DMS 273 treated with DMSO at 0.1 percent for 48 hours (cell line): ENCODE data around the gene ACTR1A.
"Not testable (repeated sequence)": the region's sequence is repeated elsewhere in the genome, so short reads cannot be mapped to it uniquely, and the experiment has no call there.

Experiments used
- DNase-seq: peaks from one replicate; lab custom pipeline; 2025; lab: John Stamatoyannopoulos, UW

ACTR1A gene

GRCh38 chr10:102515724-102516123 is 13.2 kb upstream of the ACTR1A start:
- DNase-seq, result no peak

GRCh38 chr10:102514487-102515311 is 12.2 kb upstream of the ACTR1A start:
- DNase-seq, result no peak

DNA sequence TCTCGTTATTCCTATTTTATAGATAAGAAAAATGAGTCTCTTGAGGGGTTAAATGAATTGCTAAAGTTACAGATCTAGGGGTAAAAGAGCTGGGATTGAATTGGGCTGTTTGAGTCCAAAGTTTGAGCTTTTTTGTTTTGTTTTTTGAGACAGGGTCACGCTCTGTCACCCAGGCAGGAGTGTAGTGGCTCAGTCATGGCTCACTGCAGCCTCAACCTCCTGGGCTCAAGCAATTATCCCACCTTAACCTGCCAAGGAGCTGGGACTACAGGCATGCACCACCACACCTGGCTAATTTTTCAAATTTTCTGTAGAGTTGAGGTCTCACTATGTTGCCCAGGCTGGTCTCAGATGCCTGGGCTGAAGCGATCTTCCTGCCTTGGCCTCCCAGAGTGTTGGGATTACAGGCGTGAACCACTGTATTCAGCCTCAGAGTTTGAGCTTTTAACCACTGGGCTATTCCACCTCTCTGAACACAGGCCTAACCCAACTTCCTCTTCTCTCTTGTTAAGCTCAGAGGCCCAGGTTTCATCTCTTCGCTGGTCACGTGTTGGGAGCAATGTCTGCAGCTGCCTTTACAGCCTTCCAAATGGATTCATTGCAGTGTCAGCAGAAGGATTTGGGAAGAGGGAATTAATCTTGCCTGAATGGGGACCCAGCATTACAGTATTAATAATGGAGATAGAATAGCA is 9.2 kb upstream of the ACTR1A start:
- DNase-seq, result no peak

DNA sequence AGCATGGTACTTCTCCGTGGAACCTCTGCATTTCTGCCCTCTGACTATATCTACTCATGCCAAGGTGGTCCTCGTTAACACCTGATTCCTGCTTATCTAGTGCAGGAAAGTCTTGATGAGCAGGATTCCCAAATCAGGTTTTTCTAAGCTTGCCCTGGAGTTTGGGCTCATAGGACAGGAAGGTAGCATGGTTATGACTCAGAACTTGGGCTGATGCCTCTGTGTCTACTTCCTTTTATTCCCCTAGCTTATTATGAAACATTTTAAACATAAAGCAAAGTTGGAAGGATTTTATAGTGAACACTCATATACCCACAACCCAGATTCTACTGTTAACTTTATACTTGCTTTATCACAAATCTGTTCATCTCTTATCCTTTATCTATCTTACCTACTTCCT is 6.9 kb upstream of the ACTR1A start:
- no peak for DNase-seq

- DNase-seq, result no peak
These were observed 6.0 kb upstream of the ACTR1A start for GRCh38 chr10:102508506-102508905.

DNA sequence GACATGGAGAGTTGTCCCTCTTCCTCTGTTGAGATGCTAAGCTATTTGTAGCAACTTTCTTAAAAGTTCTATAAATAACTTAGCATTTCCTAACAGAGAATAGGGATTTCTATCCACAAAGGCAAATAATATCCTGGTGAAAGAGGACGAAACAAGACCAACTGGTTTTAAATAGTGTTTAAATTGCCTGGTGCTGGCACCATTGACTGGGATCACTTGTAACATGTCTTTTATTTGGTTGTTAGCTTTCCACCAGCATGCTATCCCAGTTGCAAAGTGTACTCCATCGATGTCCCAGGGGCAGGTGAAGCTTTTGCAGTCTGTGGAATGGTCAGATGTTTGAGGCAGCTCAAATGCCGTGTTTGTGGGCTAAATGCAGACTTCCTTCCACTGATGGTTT is 5.0 kb upstream of the ACTR1A start:
- DNase-seq, result no peak

- DNase-seq, result no peak
These were observed 3.1 kb upstream of the ACTR1A start for GRCh38 chr10:102505462-102506115.

- no peak for DNase-seq
These were observed 2.4 kb upstream of the ACTR1A start for GRCh38 chr10:102504976-102505300.

GRCh38 chr10:102504179-102504975 is 1.9 kb upstream of the ACTR1A start:
- DNase-seq, result no peak

DNA sequence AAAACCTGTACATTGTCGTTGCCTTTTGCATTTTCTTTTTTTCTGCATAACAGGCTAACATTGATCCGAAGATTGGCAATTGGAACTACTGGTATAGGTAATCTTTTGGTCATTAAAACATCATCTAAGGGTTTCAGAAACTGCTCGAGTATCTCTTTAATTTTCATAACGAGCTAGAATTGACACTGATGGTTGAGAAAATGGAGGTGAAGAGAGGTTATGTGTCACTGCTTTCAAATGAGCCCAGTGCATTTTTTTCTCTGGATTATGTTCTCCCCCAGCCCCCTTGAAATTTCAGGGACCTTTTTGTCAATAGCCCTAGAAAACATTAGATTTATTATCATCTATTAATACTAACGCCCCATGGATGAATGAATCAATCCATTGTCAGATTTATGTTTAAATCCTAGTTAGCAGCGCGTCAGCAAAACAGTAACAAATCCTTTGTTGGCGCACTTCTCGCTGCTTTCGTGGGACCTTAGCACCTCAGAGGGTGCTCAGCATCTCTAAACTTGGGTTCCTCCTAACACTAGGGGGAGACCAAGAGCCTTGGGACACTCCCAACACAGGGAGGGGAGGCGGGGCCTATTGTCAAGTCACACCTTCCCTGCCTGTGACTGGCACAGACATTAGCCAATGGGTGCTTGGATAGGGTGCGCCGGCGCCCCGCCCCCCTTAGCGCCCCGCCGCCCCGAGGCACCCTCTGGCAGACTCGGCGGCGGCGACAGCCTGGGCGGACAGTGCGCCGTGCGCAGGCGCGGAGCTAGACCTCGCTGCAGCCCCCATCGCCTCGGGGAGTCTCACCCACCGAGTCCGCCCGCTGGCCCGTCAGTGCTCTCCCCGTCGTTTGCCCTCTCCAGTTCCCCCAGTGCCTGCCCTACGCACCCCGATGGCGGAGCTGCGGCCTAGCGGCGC is 1.0 kb upstream of the ACTR1A start, which contains the start of gene SUFU:
Gene SUFU, plus strand, starts transcription at position 709 of the 915 bp plus-strand sequence. Its CDS starts 181 bp downstream, at position 890.
- peak; percentile 81 for DNase-seq

DNA sequence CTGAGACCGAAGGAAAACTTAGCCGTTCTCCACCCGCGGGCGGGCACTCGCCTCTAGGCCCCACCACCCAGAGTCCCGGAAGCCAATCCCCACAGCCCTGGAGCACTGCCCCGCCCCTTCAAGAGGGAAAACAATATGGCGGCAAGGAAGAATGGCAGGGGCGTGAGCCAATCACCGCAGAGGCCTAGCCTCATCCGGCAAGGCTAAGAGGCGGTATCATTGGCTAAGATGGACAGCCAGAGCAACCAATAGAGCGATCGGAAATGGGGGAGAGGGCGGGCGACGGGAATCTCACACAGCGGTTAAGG is 529 bp downstream of the ACTR1A start:
- peak; percentile 87 for DNase-seq

DNA sequence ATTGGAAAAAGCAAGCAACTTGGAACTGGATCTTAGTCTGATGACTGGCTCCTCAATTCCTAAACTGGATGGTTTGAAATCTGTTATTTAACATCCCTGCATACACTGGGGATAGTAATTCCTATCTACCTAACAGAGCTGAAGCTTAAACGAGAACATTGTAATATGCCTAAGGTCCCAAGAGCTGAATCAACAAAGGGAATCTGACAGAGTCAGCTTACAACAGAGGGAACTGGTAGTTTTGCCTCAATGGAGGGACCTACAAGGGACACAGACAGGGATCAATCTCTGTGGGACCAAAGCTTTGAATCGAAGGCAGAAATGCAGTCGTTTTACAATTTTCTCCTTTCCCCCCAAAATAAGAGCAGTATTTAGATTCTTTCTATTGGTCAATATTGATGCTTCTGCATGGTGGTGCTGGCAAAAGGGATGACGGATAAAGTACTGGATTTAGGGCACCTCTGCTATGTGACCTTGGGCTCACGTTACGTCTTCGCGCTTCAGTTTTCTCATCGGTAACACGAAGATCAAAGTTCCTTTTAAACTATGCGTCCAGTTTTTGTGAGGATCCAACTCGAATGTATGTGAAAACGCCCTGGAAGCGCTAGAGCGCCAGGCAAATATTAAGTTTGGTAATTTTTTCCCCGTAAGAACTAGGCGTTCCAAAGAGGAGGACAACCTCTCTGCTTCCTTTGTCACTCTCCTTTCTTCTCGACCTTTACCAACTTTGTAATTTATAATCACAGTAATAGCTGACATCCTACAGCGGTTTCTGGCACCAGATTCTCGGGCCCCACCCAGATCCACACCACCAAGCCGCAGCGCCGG is 1.1 kb downstream of the ACTR1A start:
- DNase-seq, result no peak

DNA sequence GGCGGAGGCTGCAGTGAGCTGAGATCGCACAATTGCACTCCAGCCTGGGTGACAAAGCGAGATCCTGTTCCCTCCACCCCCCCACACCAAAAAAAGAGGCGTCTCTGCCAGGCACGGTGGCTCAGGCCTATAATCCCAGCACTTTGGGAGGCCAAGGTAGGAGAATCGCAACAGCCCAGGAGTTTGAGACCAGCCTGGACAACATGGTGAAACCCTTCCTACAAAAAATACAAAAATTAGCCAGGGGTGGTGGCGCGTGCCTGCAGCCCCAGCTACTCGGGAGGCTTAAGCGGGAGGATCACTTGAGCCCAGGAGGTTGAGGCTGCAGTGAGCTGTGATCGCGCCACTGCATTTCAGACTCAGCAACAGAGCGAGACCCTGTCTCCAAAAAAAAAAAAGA is 1.8 kb downstream of the ACTR1A start:
- not testable (repeated sequence) for DNase-seq

DNA sequence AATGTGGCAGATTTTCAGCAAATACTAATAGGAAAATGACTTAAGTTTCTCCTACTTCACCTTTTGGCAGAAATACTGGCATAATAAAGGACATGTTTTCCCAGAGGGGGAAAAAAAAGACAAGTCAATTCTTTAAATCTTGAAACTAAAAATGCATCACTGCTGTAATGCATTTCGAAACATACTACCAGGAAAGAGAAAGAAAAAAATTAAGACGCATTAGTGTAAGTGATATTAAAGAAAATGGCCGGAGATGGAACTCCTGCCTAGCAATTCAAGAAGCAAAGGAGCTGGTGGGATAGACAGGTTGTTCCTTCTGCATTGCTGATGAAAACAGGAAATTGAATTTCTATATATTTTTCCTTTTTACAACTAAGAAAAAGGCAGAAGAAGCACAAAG is 3.2 kb downstream of the ACTR1A start:
- DNase-seq, result no peak

DNA sequence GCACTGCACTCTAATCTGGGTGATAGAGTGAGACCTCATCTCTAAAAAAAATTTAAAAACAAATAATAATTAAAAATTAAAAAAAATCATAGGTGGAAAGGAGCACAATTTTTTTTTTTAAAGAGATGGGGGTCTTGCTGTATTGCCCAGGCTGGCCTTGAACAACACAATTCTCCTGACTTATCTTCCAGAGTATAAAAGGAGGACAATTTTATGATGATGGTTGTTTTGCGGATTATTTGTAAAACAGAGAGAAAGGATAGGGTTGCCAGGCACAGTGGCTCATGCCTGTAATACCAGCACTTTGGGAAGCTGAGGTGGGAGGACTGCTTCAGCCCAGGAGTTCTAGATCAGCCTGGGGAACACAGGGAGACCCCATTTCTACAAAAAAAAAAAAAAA is 5.0 kb downstream of the ACTR1A start:
- no peak for DNase-seq

DNA sequence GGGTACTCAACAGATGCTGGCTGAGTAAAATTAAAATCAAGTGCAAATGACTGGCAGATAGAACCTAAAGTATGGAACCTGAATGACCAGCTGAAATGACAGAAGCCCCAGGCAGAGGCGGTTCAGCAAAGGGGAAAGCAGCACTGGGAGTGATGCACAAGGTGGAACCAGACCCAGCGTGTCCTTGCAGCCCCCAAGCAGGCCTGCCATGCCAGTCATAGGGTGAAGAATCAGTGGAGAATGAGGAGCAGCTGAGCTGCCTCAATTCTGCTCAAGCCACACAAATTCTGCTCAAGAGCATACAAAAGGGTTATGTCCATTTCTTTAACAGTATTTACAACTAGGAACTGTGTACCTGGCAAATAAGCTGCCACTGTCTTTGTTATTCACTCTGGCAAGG is 8.7 kb downstream of the ACTR1A start:
- no peak for DNase-seq

DNA sequence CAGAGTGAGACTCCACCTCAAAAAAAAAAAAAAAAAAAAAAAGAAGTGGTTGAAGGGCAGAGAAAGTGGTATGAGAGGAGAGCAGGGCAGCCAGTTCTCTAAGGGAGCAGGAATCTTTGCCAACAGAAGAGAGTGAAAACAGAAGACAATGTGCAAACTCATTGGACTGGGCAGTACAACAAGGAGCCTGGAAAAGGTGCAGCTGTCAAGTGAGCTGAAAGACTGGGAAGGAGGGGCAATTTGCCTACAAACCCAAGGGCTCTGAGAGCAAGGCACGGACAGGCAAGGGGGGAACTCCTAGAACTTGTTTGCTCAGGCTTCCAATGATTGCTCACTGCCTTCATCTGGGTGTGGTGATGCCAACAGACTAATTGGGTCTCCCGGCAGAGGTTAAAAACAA is 9.5 kb downstream of the ACTR1A start:
- no peak for DNase-seq

DNA sequence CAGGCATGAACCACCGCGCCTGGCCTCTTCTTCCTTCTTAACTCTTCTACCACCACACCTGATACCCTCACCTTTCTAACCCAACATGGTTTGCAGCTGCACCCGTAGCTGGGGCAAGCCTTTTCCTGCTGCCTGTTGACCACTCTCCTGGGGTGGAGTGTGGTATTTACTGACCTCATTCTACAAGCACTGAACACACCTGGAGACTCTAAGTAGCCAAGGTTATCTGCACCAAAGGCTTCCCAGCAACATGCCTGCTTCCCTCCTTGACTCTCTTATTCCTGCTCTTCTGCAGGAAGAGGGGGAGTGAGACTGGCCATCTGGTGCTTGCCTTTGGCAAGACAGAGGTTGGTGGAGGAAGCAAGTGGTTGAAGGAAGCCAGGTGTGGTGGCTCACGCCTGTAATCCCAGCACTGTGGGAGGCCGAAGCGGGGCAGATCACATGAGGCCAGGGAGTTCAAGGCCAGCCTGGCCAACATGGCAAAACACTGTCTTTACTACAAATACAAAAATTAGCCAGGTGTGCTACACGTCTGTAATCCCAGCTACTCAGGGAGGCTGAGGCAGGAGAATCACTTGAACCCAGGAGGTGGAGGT is 10.1 kb downstream of the ACTR1A start:
- no peak for DNase-seq

DNA sequence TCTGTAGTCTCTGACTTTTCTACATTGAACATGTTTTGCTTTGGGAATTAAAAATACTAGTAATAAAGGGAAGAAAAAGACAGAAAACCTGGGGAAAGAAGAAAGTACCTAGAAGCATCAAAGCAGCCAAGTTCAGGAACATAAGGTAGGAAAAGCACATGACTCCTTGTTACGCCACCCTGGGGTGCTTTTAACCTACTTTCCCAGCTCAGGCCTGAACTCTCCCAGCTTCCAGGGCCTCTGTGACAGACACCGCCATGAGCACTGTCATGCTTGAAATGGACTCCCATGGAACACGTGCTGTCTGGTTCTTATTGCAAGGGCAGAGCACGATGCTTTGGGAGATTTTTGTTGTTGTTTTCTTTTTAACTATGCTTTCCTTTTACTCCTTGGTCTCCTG is 11.4 kb downstream of the ACTR1A start:
- DNase-seq, result no peak
